GM21390 (cell line): Measurements from ENCODE around the gene SYCE3.
A peak's percentile ranks its signal among the peaks of the same experiment; 100 is the strongest.
"Not testable (repeated sequence)": the region's sequence is repeated elsewhere in the genome, so short reads cannot be mapped to it uniquely, and the experiment has no call there.

ENCODE experiments used
- ATAC-seq: cut with Tn5 transposase; IDR thresholded peaks from one replicate; pipeline ENCODE4 v1.9.1; 2021; ENCODE audit not compliant: unreplicated experiment

Gene SYCE3

DNA sequence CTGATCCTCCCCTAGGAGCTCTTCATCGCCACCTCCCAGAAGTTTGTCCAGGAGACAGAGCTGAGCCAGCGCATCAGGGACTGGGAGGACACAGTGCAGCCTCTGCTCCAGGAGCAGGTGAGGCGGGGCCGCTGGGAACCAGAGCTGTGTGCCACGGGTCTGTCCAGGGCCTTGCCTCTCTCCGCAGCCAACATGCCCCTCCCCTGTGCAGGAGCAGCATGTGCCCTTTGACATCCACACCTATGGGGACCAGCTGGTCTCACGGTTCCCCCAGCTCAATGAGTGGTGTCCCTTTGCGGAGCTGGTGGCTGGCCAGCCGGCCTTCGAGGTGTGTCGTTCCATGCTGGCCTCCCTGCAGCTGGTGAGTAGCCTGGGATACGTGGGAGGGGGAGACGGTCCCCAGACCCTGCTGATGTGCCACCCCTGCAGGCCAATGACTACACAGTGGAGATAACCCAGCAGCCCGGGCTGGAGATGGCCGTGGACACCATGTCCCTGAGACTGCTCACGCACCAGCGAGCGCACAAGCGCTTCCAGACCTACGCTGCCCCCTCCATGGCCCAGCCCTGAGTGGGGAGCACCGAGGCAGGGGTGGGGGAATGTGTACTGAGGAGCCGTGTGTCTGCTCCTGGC, 39.8 kb downstream of the SYCE3 start:
- ATAC-seq, result no peak

DNA sequence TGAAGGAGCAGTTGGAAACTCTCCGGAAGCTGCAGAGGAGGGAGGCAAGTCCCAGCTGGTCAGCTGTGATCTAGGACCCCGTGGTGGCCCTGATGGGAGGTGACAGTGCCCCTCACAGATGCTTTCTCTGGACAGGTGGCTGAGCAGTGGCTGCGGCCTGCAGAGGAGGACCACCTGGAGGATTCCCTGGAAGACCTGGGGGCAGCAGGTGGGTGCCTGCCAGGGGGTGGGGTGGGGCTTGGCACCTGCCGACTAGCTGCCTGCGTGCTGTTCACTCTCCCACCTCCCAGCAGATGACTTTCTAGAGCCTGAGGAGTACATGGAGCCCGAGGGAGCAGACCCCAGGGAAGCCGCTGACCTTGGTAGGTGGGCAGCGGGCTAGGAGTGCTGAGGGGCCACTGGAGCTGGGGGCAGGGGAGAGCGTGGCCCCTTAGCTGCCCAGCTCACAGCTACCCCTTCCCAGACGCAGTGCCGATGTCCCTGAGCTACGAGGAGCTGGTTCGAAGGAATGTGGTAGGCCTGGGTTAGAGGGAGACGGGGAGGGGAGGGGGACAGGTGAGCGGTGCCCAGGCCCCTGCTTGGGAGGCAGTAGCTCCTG, 40.4 kb downstream of the SYCE3 start:
- ATAC-seq, result no peak

DNA sequence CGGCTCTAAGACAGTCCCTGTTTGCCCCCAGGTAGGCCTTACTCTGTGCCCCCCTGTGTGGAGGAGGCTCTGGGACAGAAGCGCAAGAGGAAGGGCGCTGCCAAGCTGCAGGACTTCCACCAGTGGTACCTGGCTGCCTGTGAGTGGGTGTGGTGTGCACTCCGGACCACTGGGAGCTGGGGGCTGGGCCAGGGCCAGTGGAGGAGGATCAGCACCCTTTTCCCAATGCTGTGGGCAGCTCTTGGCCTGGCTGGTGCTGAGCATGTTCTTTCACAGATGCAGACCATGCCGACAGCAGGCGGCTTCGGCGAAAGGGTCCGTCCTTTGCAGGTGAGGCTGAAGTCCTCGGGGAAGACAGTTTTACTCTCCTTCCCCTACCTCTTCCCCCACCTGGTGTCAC, 41.0 kb downstream of the SYCE3 start:
- ATAC-seq, result no peak

DNA sequence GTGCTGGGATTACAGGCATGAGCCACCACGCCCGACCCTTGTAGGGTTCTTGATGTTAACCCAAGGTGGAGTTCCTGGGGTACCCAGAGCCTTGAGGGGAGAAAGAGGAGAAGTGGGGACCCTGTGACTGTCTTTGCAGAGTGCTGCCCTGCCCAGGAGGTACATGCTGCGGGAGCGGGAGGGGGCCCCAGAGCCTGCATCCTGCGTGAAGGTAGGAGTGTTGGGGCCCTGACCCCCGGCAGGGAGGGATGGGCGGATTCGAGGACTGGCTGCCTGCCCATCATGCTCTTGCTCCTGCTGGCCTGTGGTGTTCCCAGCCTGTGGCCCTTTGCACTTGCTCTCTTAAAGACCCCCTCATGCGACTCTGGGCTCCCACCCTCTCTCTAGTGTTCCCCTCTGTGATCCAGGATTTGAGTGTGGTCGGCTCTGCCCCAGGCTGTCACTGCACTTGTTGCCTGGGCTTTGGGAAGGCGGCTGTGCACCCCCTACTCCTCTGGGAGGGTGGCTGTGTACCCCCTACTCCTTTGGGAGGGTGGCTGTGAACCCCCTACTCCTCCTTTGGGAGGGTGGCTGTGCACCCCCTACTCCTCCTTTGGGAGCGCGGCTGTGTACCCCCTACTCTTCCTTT, 41.8 kb downstream of the SYCE3 start:
- no peak for ATAC-seq

DNA sequence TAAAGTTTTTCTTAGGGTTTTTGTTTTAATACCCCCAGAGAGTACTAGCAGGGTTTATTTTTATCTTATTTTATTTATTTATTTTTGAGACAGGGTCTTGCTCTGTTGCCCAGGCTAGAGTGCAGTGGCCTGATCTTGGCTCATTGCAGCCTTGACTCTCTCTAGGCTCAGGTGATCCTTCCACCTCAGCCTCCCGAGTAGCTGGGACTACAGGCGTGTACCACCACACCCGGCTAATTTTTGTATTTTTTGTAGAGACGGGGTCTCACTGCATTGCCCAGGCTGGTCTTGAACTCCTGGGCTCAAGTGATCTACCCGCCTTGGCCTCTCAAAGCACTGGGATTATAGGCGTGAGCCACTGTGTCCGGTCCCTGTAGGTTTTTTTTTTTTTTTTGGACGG, 42.5 kb downstream of the SYCE3 start:
- ATAC-seq, result not testable (repeated sequence)

DNA sequence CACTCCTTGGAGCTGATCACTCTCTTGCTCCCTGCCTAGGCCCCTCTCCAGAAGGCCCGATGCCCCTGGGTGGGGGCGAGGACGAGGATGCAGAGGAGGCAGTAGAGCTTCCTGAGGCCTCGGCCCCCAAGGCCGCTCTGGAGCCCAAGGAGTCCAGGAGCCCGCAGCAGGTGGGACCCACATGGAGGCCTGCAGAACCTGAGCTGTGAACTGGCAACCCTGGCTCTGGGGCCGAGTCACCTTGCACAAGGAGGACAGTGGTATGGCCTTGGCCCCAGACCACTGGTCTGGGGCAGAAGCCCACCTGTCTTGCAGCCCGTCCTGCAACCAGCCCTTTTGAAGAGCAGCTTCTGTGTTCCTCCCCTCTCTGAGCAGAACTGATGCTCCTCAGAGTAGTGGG, 43.6 kb downstream of the SYCE3 start:
- ATAC-seq, result no peak

DNA sequence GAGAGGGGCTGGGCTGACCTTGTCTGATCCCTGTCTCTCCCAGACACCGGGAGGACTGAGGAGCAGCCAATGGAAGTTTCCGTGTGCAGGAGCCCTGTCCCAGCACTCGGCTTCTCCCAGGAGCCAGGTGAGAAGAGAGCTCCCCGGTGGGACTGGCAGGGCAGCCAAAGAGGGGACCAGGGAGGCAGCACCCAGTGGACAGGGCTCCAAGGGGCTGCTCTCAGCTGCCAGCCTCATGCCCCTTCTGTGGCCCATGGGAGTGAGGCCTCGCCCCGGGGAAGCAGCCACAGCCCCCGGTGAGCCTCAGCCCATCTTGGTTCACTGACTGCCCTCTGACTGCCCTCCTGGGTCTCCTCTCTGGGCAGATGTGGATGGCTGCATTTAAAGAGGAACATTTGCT, 44.1 kb downstream of the SYCE3 start:
- ATAC-seq, result no peak

DNA sequence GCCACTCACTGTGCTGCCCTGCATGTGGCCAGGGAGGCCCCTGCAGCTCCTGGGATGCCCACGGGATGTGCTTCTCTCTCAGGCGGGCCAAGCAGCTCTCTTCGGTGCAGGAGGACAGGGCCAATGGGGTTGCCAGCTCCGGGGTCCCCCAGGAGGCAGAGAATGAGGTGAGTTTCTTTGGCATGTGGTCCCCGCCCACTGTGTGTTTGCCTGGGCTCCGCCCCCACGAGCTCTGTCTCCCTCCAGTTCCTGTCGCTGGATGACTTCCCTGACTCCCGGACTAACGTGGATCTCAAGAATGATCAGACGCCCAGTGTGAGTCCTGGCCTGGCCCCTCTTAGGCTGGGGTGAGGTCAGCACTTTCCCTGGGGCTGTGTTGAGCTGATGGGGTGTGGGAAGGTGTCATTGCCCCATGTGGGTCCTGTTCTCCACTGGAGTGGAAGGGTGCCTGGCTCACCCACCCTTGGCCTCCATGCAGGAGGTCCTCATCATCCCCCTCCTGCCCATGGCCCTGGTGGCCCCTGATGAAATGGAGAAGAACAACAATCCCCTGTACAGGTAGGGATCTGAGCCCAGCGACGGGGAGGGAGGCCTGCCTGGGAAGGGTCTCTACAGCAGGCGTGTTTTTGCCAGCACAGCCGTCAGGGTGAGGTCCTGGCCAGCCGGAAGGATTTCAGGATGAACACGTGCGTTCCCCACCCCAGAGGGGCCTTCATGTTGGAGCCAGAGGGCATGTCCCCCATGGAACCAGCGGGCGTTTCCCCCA, 45.0 kb downstream of the SYCE3 start:
- no peak for ATAC-seq

DNA sequence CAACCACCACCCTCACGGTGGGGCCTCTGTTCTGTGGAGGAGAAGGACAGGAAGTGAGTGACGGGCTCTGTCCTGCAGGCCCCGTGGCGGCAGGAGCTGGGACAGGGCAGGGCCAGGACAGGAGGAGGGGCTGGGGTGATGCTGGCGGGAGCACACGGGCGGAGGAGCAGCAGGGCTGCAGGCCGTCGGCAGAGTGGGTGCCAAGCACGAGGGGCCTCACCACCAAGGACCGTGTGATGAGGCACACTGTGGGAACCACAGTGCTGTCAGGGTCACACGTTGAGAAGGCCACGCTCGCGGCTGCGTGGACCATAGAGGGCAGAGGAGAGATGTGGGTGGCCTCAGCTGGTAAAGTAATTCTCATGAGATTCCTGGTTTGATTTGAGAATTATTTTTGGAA, 45.8 kb downstream of the SYCE3 start:
- no peak for ATAC-seq

DNA sequence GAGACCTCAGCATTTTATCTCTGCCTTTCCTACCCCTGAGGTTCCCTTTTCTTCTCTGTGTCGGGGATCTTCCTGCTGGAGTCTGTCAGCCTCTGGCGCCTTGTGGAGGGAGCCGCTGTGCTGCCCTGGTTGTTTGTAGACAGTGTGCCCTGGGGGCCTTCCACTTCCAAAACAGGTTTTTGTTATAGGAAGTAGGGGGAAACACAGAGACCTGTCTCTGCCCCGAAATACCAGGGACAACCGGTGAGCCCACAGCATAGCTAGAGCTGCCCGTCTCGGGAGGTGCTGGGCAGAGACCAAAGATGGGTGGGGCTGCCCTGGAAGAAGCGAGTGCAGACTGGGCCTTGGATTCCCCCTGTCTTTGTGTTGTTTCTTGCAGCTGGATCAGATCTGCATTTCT, 46.7 kb downstream of the SYCE3 start:
- no peak for ATAC-seq

DNA sequence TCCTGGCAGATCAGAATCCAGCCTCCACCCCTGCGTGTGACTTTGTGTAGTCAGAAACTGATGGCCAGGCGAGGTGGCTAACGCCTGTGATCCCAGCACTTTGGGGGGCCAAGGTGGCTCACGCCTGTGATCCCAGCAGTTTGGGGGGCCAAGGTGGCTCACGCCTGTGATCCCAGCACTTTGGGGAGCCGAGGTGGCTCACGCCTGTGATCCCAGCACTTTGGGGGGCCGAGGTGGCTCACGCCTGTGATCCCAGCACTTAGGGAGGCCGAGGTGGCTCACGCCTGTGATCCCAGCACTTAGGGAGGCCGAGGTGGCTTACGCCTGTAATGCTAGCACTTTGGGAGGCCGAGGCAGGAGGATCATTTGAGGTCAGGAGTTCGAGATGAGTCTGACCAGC, 49.5 kb downstream of the SYCE3 start:
- no peak for ATAC-seq

DNA sequence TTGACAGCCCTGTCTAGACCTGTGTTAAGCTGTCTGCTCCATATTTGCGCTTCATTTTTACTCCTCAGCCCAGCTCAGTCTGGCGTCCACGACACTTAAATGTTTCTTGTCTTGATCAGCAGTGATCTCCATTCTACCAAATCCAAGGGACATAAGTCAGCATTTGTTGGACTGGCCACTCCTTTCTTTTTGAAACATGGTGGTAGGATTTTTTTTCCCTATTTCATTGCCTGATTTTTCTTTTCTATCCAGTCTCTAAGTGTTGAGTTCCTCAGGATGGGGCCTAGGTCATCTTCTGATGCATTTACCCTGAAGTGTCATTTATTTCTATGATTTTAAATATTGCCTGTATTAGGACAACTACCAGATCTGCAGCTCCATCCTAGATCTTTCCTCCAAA, 53.8 kb downstream of the SYCE3 start:
- no peak for ATAC-seq

DNA sequence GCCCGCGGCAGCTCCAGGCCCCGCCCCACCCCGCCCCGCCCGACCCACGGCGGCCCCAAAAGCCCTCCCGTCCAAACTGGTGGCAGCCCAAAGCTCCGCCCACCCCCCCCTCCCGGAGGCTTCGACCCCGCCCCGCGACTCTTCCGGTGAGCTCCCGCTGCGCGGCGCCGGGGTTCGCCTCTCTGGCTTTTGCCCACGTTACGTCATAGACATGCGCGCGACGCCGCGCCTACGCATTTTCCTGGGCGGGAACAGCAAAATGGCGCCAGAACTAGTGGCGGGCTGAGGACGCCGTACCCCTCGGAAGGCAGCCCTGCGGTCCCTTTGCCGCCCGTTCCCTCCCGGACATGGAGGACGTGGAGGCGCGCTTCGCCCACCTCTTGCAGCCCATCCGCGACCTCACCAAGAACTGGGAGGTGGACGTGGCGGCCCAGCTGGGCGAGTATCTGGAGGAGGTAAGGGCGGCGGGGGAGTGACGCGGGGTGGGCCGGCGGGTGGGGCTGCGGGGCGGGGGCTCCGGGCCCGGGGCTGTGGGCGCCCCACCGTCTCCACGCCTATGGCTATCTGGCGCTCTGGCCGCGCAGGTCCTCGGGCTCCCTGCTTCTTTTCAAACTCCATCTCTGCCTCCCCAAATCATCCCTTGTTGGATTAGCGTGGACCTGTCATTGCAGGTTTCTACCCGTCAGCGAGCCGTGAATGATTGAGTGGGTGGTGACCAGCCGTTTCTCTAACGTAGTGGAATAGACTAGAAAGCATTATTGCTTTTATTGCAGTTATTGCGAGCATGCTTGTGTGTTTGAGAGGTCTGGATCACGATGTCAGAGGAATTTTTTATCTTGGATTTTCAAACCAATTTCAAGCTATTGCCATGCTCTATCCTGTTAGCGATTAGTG, 54.5 kb downstream of the SYCE3 start, which contains the start of gene NCAPH2:
NCAPH2 (plus strand) TSS at position 234 of the 894 bp plus-strand sequence; CDS start at position 348, 114 bp downstream.
- peak; percentile 61 for ATAC-seq

DNA sequence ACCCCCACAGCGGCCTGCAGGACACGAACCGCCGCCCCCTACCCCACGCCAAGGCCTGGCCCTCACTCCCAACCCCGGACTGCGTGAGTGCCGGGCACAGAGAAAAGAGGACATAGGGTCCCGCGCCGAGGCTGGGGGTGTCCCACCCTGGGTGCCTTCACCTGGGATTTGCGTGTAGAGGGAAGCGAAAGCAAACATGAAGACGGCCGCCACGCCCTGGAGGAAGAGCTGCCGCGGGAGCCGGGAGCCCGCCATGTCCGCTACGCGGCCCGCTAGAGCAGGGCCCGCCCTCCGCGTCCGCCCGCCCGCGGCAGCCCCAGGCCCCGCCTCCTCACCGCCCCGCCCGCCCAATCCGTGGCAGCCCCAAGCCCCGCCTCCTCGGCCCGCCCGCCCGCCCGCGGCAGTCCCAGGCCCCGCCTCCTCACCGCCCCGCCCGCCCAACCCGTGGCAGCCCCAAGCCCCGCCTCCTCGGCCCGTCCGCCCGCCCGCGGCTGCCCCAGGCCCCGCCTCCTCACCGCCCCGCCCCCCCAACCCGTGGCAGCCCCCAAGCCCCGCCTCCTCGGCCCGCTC, 55.2 kb downstream of the SYCE3 start, which contains the start of gene LMF2:
LMF2 (minus strand) TSS at position 282 of the 570 bp plus-strand sequence; CDS start at position 255, 27 bp downstream.
- ATAC-seq, result peak; percentile 53

DNA sequence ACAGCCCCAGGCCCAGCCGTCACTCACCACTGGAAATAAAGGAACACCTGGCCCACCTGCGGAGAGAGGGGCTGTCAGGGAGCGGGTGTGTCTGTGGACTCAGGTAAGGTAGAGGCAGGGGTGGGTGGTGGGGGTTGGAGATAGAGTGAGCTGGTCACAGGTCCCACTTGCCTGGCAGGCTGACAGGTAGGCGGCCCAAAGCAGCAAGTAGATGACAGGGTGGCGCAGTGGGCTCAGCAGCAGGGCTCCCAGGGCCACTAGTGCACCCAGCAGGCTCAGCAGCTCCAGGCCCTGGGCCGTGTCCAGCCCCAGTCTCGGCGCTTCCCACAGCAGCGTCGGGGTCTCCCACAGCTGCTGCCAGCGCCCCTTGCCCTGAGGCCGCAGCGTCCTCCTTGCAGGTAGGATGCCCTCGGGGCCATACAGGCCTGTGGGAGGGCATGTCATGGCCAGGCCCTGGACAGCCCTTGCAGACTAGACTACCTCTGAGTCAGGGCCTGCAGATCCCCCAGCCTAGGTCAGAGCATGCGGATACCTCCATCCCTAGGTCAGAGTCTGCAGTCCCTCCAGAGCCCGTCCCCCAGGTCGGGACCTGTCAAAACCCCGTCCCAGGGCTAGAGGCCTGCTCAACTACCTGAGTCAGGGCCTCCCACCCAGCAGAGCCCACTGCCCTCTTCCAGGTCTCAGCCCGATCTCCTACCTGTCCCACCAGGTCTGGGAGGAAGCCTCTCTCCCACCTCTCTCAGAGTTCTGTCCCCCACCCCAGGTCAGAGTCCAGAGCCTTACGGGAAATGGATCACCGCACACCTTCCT, 55.9 kb downstream of the SYCE3 start:
- ATAC-seq, result peak; percentile 2

DNA sequence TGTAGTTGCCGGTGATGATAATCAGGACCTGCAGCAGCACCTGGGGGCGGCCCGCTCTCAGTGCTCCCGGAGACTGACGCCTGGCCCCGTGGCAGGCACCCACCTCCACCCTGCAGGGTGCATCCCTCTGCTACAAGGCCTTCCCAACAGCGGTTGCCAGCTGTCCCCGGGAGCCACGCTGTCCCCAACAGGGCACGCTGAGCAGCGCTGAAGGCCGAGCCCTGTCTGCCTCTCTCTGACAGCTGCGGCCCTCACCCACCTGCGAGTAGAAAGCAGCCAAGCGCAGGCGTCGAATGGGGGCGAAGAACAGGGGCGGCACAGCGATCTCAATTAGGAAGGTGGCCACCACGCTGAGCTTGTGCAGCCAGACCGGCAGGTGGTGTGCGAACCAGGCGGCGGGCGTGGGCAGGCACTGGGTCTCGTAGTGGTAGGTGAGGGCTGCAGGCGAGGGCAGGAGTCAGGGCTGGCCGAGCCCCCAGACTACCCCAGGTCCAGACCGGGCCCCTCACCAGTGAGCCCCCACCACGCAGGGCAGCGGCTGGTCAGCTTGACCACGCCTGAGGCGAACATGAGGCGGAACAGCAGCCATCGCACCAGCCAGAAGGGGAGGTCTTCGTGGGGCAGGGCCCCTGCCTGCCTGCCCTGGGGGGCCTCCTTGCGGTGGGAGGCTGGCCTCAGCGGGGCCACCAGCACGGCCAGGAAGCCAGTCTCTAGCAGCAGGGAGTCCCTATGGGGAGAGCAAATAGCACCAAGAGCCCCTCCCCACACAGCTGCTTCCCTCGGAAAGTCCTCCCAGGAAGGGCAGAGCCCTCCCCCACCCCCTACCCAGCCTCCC, 56.7 kb downstream of the SYCE3 start:
- no peak for ATAC-seq

DNA sequence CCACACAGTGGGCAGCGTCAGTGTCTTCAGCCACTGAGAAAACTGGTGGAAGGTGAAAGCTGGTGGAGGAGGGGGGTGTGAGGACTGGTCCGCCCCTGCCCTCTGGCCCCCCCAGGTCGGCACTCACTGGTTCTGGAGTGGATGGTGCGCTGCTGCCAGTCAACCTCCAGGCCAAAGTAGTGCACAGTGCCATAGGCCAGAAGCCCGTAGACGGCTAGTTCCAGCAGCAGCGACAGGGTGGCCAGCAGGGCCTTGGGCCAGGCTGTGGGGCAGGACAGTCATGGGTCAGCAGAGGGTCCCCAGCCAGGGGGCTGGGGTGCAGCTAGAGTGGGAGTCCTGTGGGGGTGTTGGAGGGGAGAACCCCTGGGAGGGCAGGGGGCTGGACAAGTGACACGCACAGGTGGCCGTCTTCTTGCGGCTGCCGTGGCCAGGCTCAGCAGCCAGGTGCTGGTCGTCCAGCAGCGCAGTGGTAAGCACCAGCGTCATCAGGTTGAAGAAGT, 57.4 kb downstream of the SYCE3 start:
- no peak for ATAC-seq
